GM19193 (cell line): ENCODE results near the gene TAF1B.

Experiments
- POLR2A ChIP-seq: IDR thresholded peaks from 4 replicates; pipeline ENCODE4 v1.6.1; 2011; ENCODE audit not compliant: insufficient read depth, insufficient read length; ENCODE audit errors: extremely low read depth

Gene TAF1B

DNA sequence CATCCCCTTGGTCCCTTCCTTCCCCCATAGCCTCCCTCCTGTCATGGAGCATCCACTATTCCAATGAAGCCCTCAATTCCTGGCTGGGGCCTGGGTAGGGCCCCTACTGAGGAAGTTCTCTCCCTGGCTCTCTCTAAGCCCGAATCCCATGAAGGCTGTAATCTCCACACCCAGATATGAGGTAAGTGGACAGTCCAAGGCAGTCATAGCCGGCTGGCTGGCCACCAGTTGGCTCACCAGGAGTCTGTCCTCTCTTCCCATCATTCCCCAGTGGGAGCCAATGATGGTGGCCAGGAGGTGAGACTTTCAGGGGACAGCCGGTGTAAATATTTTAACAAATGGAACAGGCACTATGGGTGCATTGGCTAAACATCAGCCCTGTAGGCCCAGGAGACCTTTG lies 6.8 kb upstream of the TAF1B start:
- no peak for TF ChIP-seq POLR2A

GRCh38 chr2:9837451-9837850 lies 5.8 kb upstream of the TAF1B start:
- TF ChIP-seq POLR2A, result no peak

DNA sequence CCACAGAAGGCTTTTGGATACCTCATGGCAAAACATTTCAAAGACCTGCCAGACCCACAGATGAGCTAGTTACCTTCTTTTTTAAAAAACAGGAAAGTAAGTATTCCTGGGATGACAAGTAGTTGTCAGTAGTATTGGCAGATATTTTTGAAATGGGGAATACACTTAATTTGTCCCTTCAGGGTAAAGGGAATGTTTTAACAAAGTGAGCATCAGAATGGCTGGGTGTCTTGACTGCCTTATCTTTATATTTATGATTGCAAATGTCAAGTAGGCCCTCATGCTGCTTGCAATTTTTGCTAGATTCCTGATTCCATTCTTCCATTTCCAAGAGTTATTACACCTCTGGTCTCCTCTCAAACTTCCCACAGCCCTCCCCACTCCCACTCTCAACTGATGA lies 4.9 kb upstream of the TAF1B start:
- TF ChIP-seq POLR2A, result no peak

GRCh38 chr2:9842487-9843228 lies 616 bp upstream of the TAF1B start:
- no peak for TF ChIP-seq POLR2A

DNA sequence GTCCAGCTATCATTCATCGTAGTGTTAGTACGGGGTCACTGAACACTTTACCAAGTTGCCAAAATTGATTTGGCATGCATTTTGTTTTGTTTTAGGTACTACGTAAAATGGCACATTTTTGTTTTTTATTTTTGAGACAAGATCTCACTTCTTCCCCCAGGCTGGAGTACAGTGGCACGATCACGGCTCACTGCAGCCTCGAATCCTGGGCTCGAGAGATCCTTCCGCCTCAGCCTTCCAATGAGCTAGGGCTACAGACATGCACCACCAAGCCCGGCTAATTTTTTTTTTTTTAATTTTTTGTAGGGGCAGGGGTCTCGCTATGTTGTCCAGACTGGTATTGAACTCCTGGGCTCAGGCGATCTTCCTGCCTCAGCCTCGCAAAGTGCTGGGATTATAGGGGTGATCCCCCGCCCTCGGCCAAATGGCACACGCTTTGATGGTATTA lies 786 bp downstream of the TAF1B start:
- no peak for TF ChIP-seq POLR2A

DNA sequence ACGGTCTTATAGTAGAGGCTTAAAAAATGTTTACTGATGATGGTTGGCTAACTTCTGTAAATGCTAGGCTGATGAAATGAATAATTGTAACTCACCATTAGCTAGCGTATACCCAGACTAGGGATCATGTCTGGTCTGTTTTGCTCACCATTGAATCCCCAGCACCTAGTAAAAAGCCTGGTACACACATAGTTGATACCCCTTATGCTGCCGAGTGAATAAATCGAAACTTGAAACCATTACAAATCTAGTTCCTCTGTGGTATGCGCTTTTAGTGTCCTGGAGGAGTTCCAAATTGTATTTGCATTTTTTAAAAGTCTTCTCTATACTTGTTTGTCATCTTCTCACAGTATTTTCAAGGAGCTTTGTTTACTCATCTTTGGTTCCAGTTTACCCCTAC lies 1.3 kb downstream of the TAF1B start:
- TF ChIP-seq POLR2A, result no peak

- no peak for TF ChIP-seq POLR2A
Observed at GRCh38 chr2:9846554-9846953, 3.3 kb downstream of the TAF1B start.

GRCh38 chr2:9847140-9847539 lies 3.9 kb downstream of the TAF1B start:
- TF ChIP-seq POLR2A, result no peak

DNA sequence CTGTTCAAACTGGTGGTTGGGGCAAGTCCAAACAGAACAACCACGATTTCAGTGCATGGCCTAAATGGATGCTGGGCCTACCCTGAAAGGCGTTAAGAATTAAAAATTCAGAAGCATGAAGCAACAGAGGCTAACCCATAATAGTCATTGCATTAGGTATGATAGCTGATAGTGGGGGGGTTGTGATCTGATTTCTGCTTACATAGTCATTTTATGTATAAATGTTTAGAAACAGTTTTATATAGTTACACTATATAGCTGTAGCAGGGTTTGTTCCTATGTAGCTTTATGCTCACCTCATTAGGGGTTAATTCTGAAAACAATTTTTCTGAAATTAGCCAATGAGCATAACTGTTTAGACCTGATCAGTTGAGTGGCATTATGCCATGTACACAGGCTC lies 9.6 kb downstream of the TAF1B start:
- no peak for TF ChIP-seq POLR2A

DNA sequence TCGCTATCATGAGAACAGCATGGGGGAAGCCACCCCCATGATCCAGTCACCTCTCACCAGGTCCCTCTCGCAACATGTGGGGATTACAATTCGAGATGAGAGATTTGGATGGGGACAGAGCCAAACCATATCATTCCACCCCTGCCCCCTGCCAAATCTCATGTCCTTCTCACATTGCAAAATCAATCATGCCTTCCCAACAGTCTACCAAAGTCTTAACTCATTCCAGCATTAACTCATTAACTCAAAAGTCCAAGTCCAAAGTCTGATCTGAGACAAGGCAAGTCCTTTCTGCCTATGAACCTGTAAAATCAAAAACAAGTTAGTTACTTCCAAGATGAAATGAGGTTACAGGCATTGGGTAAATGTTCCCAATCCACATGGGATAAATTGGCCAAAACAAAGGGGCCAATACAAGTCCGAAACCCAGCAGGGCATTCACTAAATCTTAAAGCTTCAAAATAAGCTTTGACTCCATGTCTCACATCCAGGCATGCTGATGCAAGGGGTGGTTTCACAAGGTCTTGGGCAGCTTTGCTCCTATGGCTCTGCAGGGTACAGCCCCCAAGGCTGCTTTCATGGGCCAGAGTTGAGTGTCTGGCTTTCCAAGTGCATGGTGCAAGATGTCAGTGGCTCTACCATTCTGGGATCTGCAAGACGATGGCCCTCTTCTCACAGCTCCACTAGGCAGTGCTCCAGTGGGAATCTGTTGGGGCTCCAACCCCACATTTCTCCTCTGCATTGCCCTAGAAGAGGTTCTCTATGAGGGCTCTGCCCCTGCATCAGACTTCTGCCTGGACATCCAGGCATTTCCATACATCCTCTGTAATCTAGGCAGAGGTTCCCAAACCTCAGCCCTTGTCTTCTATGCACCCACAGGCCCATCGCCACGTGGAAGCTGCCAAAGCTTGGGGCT lies 14.8 kb downstream of the TAF1B start:
- TF ChIP-seq POLR2A, result no peak

DNA sequence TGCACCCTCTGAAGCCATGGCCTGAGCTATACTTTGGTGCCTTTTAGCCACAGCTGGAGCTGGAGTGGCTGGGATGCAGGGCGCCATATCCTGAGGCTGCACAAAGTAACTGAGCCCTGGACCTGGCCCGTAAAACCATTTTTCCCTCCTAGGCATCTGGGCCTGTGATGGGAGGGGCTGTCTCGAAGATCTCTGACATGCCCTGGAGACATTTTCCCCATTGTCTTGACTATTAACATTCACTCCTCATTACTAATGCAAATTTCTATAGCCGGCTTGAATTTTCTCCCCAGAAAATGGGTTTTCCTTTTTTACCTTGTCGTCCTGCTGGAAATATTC lies 15.4 kb downstream of the TAF1B start:
- TF ChIP-seq POLR2A, result no peak

DNA sequence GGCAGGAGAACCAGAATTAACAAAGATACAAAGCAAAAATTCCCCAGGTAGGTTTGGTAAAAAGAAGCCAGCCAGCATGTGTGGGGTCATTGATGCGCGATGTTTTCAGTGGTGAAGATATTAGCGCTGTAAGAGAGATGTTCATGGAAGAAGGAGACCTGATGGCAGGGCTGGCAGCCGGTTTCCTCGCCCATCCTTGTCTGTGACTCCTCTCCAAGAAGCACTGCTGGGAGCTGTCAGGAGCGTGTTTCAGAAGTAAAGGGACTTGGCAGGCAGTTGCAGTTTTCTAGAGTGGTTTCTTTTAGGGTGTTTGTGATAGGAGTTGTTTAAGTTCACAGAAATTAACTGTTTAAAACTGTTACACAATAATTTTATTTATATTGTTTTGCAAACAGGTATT lies 24.6 kb downstream of the TAF1B start:
- no peak for TF ChIP-seq POLR2A

DNA sequence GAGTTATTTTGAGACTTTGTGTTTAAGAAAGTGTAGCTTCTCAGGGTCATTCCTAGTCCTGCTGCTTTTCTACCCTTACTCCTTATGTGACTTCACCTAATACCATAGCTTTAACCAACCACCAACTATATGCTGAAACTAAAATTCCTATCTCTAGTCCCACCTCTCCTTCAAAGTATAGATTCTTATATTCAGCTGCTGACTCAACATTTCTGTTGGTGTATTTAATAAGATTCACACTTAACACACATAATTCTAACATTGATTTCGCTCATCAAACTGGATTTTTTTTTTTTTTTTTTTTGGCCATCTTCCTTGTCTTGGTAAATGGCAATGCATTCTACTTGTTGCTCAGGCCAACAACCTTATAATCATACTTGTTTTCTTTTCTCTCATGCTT lies 30.1 kb downstream of the TAF1B start:
- no peak for TF ChIP-seq POLR2A

GRCh38 chr2:9877026-9877425 lies 33.8 kb downstream of the TAF1B start:
- no peak for TF ChIP-seq POLR2A

- no peak for TF ChIP-seq POLR2A
Observed at GRCh38 chr2:9877726-9878125, 34.5 kb downstream of the TAF1B start.
